ENCODE measurements around the gene P2RY4. TPM values are rescaled to one million over a fixed set of nuclear protein-coding genes. Genes with fewer than 3 reads are reported as not detected.
"Not testable (repeated sequence)": the region's sequence is repeated elsewhere in the genome, so short reads cannot be mapped to it uniquely, and the experiment has no call there.

The P2RY4 gene
- polyA plus RNA-seq, 1 experiment = 0.22 TPM

DNA sequence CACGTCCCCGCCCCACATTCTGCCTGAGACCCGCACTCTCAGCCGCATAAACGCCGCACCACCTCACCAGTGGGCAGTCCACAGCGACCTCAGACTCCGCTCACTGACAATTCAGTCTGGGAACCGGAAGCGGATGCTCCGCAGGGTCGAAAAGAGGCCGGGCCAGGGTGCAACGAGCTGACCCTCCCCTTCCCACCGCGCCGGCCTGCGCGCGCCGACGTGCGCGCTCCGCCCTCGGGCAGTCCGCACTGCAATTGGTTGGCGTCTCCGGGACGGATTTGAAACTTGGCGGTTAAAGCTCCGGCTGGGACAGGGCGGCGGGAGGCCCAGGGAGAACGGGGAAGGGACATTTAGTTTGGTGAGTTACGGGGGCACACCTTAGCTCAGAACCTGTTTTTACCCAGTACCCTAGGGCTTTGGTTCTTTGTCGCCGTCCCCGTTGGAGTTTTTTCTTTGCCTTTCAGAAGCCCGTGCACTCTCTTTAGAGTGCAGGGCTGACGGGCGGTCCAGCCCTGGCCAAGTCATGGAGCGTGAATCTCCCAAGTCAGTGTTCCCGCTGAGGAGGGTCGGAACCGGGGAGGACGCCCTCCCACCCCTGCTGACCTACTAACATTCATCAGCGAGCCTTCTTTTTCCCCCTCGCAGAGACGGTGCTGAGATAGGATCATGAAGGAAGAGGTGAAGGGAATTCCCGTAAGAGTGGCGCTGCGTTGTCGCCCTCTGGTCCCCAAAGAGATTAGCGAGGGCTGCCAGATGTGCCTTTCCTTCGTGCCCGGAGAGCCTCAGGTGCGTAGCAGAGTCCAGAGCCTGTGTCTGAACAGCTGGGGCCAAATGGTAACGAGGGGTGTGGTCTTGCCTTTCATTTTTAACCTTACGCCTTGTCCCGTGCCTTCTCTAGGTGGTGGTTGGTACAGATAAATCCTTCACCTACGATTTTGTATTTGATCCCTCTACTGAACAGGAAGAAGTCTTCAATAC is 30.1 kb upstream of the P2RY4 start, which contains the start of the genes KIF4A and PDZD11:
TSS of gene KIF4A (plus strand) at position 312 of the 978 bp plus-strand sequence. CDS start at position 667, 355 bp downstream.
TSS of gene PDZD11 (minus strand) at position 135 of the 978 bp plus-strand sequence. CDS start 586 bp downstream, outside the sequence.
- ChIA-PET CTCF (interaction anchor here (0.6 to 0.8 kb wide), 2 partner anchors 10 to 27 kb away, joined by 3 to 5 read pairs; no protein-coding TSS in a partner anchor), POLR2A (interaction anchor here (0.6 kb wide), 1 partner anchor 123 kb away, joined by 4 read pairs; no protein-coding TSS in a partner anchor)
- TF ChIP-seq, protein P1, sequence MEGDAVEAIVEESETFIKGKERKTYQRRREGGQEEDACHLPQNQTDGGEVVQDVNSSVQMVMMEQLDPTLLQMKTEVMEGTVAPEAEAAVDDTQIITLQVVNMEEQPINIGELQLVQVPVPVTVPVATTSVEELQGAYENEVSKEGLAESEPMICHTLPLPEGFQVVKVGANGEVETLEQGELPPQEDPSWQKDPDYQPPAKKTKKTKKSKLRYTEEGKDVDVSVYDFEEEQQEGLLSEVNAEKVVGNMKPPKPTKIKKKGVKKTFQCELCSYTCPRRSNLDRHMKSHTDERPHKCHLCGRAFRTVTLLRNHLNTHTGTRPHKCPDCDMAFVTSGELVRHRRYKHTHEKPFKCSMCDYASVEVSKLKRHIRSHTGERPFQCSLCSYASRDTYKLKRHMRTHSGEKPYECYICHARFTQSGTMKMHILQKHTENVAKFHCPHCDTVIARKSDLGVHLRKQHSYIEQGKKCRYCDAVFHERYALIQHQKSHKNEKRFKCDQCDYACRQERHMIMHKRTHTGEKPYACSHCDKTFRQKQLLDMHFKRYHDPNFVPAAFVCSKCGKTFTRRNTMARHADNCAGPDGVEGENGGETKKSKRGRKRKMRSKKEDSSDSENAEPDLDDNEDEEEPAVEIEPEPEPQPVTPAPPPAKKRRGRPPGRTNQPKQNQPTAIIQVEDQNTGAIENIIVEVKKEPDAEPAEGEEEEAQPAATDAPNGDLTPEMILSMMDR (IDR thresholded peaks at IDR 0.05; ENCODE audit: insufficient read depth, low read depth, low read length) = no peak
- Histone ChIP-seq H3K36me3 (ENCODE audit: control insufficient read depth, insufficient read depth, low read length) (peaks cover 2% of the 10 kb centered on the region; the same call in 1 of the 2 replicates), H3K4me3 (ENCODE audit: low read depth, low read length) (peak within 1 kb of the TSS; percentile 64), H3K27me3 (ENCODE audit: control insufficient read depth, insufficient read depth, low read length) (no peaks in the 10 kb centered on the region)
- peak; percentile 37 for DNase-seq (ENCODE audit: low read depth)

DNA sequence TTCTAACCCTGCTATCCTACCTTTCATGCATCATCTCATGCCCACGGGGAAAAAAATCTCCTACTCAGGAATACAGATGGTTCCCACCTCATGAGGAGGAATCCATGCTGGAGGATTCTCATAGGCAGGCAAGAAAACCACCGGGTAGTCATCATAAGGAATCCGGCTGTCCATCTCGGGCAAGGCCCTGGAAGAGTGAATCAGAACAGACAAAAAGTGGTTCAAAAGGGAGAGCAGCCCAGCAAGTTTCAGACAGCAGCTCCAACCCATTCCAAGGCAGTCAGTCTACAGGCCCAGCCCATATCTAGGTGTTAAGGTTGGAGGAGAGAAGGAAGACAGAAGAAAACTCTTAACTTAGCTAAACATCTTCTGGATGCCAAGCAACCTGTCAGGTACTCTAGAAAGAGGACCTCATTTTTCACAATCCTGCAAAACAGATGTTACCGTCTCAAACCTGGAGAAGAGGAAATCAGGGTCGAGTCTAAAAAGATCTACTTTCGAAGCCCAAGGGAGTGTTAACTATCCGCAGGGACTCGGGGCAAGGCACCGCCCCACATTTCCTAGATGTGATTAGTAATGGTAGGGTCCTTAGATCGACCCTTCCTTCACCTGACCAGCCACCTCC is 29.3 kb upstream of the P2RY4 start:
- Histone ChIP-seq H3K36me3 (ENCODE audit: control insufficient read depth, insufficient read depth, low read length) (peaks cover 2% of the 10 kb centered on the region; the same call in 1 of the 2 replicates), H3K27me3 (ENCODE audit: control insufficient read depth, insufficient read depth, low read length) (no peaks in the 10 kb centered on the region), H3K4me3 (ENCODE audit: low read depth, low read length) (peak overlapping the region; percentile 64)
- CTCF ChIA-PET = interaction anchor here (0.8 kb wide), 1 partner anchor 26 kb away, joined by 5 read pairs; no protein-coding TSS in a partner anchor
- DNase-seq (ENCODE audit: low read depth) = no peak
- POLR2A ChIA-PET = no interaction called here
- TF ChIP-seq, protein P1 (IDR thresholded peaks at IDR 0.05; ENCODE audit: insufficient read depth, low read depth, low read length) = no peak

DNA sequence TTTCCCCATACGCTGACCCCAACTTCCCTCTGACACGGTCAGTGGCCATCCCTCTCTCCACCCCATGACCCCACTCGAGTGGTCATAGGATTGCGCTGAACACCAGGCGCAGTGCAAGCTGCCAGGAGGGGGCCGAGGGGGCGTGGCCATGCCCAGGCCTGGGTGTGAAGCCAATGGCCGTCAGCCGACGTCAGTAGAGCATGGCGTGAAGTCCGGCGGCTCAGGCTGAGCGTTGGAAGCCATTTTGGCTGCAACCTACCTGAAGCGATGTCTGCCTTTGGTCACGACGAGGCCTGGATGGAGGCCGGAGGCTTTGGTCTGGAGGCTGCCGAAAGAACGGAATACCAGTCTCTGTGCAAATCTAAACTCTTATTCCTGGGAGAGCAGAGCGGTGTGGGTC is 21.9 kb upstream of the P2RY4 start, which contains the start of gene RAB41:
TSS of gene RAB41 (plus strand) at position 222 of the 400 bp plus-strand sequence. CDS start at position 268, 46 bp downstream.
- ChIA-PET POLR2A (no interaction called here), CTCF (no interaction called here)
- Histone ChIP-seq H3K36me3 (ENCODE audit: control insufficient read depth, insufficient read depth, low read length) (no peaks in the 10 kb centered on the region; the same call in 1 of the 2 replicates), H3K27me3 (ENCODE audit: control insufficient read depth, insufficient read depth, low read length) (no peaks in the 10 kb centered on the region), H3K4me3 (ENCODE audit: low read depth, low read length) (no peak within 1 kb of the TSS)
- TF ChIP-seq, protein P1 (IDR thresholded peaks at IDR 0.05; ENCODE audit: insufficient read depth, low read depth, low read length) = no peak
- DNase-seq (ENCODE audit: low read depth) = no peak

DNA sequence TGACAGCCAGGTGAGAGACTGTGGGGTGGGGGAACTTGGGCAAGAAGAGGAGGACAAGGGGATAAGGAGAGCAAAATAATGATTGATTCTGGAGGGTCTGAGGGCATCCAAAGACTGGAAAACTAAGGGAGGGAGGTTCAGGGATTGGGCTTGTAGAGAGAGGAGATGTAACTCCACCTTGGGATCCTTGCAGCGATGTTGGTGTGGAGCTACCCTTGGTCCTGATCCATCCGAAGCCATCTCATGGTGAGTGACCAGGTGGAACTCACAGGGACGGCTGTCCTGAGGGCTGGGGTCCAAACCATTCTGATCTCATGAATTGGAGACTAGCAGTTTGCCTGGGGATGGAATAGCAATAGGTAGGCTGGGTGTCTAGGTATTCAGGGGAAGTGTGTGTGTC is 20.6 kb upstream of the P2RY4 start:
- Histone ChIP-seq H3K4me3 (ENCODE audit: low read depth, low read length) (no peak overlapping the region), H3K27me3 (ENCODE audit: control insufficient read depth, insufficient read depth, low read length) (no peaks in the 10 kb centered on the region), H3K36me3 (ENCODE audit: control insufficient read depth, insufficient read depth, low read length) (no peaks in the 10 kb centered on the region)
- POLR2A ChIA-PET = no interaction called here
- TF ChIP-seq, protein P1 (IDR thresholded peaks at IDR 0.05; ENCODE audit: insufficient read depth, low read depth, low read length) = no peak
- no peak for DNase-seq (ENCODE audit: low read depth)
- CTCF ChIA-PET = no interaction called here

DNA sequence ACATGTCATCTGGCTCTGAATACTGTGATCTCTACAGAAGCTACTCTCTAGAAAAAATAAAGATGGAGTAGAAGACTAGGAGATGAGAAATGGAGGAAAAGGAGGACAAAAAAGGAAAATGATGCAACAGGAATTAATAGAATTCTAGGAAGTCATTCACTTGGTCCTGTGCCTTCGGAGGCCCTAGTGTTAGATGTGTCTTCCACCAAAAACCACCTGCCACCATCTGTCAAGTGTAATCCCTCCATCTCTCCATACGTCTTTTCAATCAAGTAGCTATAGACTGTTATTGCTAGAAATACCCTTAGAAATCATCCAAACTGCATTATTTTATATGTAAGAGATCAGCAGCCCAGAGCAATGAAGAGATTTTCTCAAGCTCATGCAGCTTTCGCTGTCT is 19.1 kb upstream of the P2RY4 start:
- TF ChIP-seq, protein P1 (IDR thresholded peaks at IDR 0.05; ENCODE audit: insufficient read depth, low read depth, low read length) = no peak
- DNase-seq (ENCODE audit: low read depth) = no peak
- H3K36me3 ChIP-seq (ENCODE audit: control insufficient read depth, insufficient read depth, low read length) = no peaks in the 10 kb centered on the region
- ChIA-PET POLR2A (no interaction called here), CTCF (no interaction called here)
- H3K27me3 ChIP-seq (ENCODE audit: control insufficient read depth, insufficient read depth, low read length) = no peaks in the 10 kb centered on the region
- H3K4me3 ChIP-seq (ENCODE audit: low read depth, low read length) = no peak overlapping the region

DNA sequence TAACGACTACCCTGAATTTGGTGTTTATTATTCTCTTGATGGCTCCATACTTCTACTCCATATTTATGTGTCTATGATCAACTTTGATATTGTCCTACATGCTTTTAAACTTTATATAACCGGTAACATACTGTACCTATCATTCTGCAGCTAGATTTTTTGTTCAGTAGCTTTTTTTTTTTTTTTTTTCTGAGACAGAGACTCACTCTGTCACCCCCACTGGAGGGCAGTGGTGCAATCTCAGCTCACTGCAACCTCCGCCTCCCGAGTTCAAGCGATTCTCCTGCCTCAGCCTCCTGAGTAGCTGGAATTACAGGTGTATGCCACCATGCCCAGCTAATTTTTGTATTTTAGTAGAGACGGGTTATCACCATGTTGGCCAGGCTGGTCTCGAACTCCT is 14.0 kb upstream of the P2RY4 start:
- H3K27me3 ChIP-seq (ENCODE audit: control insufficient read depth, insufficient read depth, low read length); H3K36me3 ChIP-seq (ENCODE audit: control insufficient read depth, insufficient read depth, low read length); DNase-seq (ENCODE audit: low read depth); POLR2A ChIA-PET; H3K4me3 ChIP-seq (ENCODE audit: low read depth, low read length): not testable (repeated sequence)
- CTCF ChIA-PET = interaction anchor here (0.6 kb wide), 1 partner anchor 156 kb away, joined by 3 read pairs; no protein-coding TSS in a partner anchor

Measured in BJ (cell line).